HG03342 (cell line): ENCODE measurements around the gene POMP.
A peak's percentile ranks its signal among the peaks of the same experiment; 100 is the strongest.
"Not testable (repeated sequence)": the region's sequence is repeated elsewhere in the genome, so short reads cannot be mapped to it uniquely, and the experiment has no call there.

Experiments
- ATAC-seq: cut with Tn5 transposase; IDR thresholded peaks from one replicate; pipeline ENCODE4 v1.9.1; 2021; ENCODE audit warnings: mild to moderate bottlenecking, moderate library complexity; ENCODE audit not compliant: unreplicated experiment

POMP gene

GRCh38 chr13:28637714-28638355 is 21.1 kb upstream of the POMP start:
- ATAC-seq: peak; percentile 45

- ATAC-seq: no peak
Observed at GRCh38 chr13:28638756-28639155, 20.2 kb upstream of the POMP start.

- ATAC-seq: no peak
Observed at GRCh38 chr13:28640861-28641599, 17.9 kb upstream of the POMP start.

GRCh38 chr13:28641600-28641926 is 17.4 kb upstream of the POMP start:
- ATAC-seq: peak; percentile 58

GRCh38 chr13:28650284-28650683 is 8.6 kb upstream of the POMP start:
- peak; percentile 52 for ATAC-seq

GRCh38 chr13:28651810-28652401 is 7.0 kb upstream of the POMP start:
- no peak for ATAC-seq

GRCh38 chr13:28653111-28653510 is 5.8 kb upstream of the POMP start:
- ATAC-seq: no peak

GRCh38 chr13:28654276-28654675 is 4.7 kb upstream of the POMP start:
- no peak for ATAC-seq

GRCh38 chr13:28655561-28655960 is 3.4 kb upstream of the POMP start:
- no peak for ATAC-seq

GRCh38 chr13:28657784-28658538 is 969 bp upstream of the POMP start:
- ATAC-seq: no peak

- ATAC-seq: peak; percentile 11
Observed at GRCh38 chr13:28658539-28658795, 463 bp upstream of the POMP start.

GRCh38 chr13:28659621-28659970 is 666 bp downstream of the POMP start:
- peak; percentile 21 for ATAC-seq

- no peak for ATAC-seq
Observed at GRCh38 chr13:28666897-28667488, 8.1 kb downstream of the POMP start.

GRCh38 chr13:28671126-28671792 is 12.3 kb downstream of the POMP start:
- ATAC-seq: no peak

- ATAC-seq: no peak
Observed at GRCh38 chr13:28678809-28679208, 19.9 kb downstream of the POMP start.

GRCh38 chr13:28679628-28680027 is 20.7 kb downstream of the POMP start:
- no peak for ATAC-seq

- no peak for ATAC-seq
Observed at GRCh38 chr13:28680541-28680940, 21.6 kb downstream of the POMP start.

- ATAC-seq: not testable (repeated sequence)
Observed at GRCh38 chr13:28683169-28683568, 24.2 kb downstream of the POMP start.

GRCh38 chr13:28684257-28684656 is 25.3 kb downstream of the POMP start:
- no peak for ATAC-seq

- ATAC-seq: no peak
Observed at GRCh38 chr13:28685114-28685513, 26.2 kb downstream of the POMP start.

GRCh38 chr13:28685892-28686291 is 27.0 kb downstream of the POMP start:
- no peak for ATAC-seq
